Measurements from ENCODE around the gene DEPDC5. TPM values are rescaled to one million over a fixed set of nuclear protein-coding genes. Genes with fewer than 3 reads are reported as not detected.
A peak's percentile ranks its signal among the peaks of the same experiment; 100 is the strongest.

The DEPDC5 gene
- total RNA-seq, 1 donor from 2014 or later = 7.0 TPM

- DNase-seq (ENCODE audit: low read depth) = no peak
Measured at GRCh38 chr22:31846161-31847115, 92.6 kb downstream of the DEPDC5 start.

DNA sequence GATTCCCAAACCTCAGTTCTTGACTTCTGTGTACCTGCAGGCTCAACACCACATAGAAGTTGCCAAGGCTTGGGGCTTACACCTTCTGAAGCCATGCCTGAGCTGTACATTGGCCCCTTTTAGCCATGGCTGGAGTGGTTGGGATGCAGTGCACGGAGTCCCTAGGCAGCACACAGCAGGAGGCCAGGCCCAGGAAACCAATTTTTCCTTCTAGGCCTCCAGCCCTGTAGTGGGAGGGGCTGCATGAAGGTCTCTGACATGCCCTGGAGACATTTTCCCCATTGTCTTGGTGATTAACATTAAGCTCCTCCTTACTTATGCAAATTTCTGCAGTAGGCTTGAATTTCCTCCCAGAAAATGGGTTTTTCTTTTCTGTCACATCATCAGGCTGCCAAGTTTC lies 94.6 kb downstream of the DEPDC5 start:
- no peak for DNase-seq (ENCODE audit: low read depth)

GRCh38 chr22:31850135-31850534 lies 96.3 kb downstream of the DEPDC5 start:
- no peak for DNase-seq (ENCODE audit: low read depth)

GRCh38 chr22:31852691-31853421 lies 99.0 kb downstream of the DEPDC5 start:
- no peak for DNase-seq (ENCODE audit: low read depth)

DNA sequence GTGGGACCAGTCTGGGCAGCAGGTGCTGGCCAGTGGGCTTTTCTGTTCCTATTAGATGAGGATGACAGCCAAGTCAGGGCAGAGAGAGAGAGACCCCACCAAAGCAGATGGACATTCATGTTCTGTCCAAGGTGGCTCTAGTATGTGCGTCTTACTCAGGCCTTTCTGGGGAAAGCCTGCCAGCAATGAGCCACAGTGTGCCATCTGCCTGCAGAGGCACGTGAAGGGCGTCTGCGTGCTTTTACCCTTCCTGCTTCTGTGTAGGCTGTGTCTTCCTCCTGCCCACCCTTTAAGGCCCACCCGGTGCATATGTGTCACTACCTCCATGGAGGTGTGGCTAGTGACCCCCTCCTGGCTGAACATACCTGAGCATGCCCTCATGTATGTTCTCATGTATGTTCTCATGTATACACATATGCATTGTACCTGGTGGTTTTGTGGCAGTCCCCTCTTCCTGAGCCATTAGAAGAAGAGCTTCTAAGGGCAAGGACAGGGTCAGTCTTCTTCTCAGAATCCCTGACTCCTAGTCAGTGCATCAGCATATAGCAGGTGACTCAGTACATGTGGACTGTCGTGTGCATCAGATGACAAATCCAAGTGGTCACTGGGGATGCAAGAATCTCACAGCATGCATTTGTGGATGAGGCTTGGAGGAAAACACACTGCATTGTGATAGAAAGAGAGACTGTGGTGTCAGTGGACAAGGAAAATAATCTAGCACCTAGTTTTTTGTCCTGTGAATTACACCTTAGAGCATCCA lies 100.1 kb downstream of the DEPDC5 start:
- no peak for DNase-seq (ENCODE audit: low read depth)

DNA sequence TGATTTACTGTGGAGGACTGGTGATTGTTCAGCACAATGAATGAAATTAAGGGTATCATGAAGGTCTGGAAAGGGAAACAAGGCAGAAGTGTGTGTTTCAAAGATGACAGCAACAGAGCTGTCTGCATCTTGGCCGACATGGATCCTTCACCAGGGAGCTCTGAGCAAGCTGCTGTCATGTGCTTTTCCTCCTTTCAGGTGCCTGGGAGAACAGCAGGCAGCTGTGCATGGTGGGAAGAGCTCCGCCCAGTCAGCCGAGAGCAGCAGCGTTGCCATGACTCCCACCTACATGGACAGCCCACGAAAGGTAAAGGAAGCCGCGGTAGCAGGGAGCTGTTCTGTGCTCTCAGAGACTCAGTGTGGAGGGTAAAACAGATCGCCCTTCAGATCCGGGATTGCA lies 103.4 kb downstream of the DEPDC5 start:
- DNase-seq (ENCODE audit: low read depth) = no peak

DNA sequence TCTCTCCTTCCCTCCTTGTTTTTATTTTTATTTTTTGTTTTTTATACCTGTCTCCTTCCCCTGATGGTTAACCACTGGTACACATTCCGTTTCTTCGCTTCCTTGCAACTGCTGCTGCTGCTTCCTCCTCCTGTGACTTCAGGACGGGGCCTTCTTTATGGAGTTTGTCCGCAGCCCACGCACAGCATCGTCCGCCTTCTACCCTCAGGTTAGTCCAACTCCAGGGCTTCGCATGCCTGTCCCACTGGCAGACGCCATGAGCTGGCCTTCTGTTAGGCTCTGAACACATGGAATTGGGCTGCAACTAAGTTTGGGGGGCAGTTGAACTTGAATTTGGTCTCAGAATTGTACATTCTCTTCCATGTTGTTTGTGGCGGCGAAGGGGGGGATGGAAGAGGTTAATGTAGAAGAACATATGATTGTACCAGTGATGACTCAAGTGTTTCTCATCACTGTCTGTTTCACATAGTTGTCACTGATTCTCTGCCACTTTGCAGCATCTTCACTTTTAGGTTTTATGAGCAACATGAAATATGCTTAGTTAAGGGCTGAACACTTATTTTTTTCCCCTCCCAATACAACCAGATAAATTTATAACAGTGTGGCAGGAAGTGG lies 107.5 kb downstream of the DEPDC5 start:
- no peak for DNase-seq (ENCODE audit: low read depth)

GRCh38 chr22:31866918-31867317 lies 113.1 kb downstream of the DEPDC5 start:
- no peak for DNase-seq (ENCODE audit: low read depth)

- no peak for DNase-seq (ENCODE audit: low read depth)
Measured at GRCh38 chr22:31867386-31868153, 113.8 kb downstream of the DEPDC5 start.

GRCh38 chr22:31869739-31870138 lies 115.9 kb downstream of the DEPDC5 start:
- no peak for DNase-seq (ENCODE audit: low read depth)

DNA sequence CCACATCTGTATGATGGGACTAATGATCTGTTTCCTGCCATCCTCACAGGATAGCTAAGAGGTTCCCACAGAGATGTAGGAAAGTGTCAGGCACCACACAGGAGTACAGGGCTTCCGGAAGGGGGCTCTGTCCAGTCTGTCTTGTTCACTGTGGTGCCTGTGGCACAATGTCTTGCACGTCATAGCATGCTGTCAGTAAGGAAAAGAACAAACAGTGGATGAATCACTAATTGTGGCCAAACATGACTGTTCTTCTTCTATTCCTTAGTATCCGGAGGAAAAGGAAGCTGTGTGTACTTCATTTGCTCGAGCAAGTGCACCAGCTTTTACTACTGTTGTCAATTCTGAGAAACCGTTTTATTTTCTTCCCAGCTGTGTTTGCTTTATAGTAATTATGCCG lies 117.1 kb downstream of the DEPDC5 start:
- DNase-seq (ENCODE audit: low read depth) = peak; percentile 39

- no peak for DNase-seq (ENCODE audit: low read depth)
Measured at GRCh38 chr22:31871480-31871879, 117.7 kb downstream of the DEPDC5 start.

DNA sequence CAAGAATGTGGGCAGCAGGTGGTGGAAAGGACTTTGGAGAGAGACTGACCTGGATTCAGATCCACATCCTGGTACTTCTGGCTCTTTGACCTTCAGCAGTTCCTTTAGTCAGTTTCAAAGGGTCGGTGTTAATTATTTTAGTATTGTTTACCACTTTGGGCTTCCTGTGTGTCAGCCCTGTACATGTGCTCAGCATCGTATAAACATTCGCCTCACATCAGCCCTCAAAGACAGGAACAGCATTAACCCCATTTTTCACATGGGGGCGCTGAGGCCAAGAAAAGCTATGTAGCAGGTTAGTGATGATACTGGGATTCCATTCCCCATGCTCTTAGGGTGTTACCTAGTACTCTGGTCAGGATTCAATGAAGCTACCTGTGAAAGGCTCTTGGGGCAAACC lies 118.4 kb downstream of the DEPDC5 start:
- no peak for DNase-seq (ENCODE audit: low read depth)

DNA sequence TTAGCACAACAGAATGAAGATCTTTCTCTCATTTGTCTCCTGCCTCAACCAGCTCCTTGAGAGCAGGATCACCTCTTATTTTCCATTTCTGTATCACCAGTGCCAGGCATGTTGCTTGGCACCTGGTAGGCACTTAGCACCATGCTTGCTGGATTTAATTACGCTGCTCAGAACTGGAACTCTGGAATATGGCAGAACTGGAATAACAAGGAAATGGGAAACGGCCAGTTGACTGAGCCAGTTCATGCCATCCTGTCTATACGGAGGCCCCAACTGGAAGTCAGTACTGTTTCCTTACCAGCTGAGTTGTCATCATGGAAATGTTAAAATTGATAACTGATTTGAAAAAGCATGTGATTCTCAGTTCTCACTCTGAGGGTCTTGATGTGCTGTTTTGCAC lies 121.0 kb downstream of the DEPDC5 start:
- no peak for DNase-seq (ENCODE audit: low read depth)

DNA sequence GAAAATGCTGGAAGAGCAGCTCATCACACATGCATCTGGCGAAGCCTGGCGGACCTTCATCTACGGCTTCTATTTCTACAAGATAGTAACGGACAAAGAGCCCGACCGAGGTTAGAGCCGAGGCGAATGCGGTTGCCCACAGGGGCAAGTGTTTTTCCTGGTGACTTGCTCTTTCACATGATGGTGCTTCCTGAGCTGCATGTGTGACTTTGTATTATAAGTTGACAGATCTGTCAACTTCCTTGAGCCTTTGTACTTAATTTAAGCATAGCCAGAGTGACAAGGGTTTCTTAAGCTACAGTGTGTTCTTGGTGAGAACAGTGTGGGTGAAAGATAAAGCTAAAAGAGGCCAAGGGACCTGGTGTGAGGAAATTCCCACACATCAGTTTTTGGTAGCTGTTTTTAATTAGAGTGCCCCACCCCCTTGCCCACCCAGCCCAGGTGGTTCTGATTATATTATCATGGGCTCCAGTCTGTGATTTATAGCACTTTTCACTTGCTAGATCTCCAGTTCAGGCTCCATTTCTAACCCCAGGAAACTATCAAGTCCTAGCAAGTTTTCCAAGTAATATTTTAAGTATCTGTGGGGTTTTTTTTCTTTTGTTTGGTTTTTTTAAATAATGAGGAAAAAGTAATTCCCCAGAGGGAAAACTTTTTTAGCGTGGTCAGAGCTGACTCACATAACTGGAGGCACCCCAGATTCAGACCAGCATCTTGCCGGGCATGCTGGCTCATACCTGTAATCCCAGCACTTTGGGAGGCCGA lies 122.5 kb downstream of the DEPDC5 start:
- DNase-seq (ENCODE audit: low read depth) = peak; percentile 30

DNA sequence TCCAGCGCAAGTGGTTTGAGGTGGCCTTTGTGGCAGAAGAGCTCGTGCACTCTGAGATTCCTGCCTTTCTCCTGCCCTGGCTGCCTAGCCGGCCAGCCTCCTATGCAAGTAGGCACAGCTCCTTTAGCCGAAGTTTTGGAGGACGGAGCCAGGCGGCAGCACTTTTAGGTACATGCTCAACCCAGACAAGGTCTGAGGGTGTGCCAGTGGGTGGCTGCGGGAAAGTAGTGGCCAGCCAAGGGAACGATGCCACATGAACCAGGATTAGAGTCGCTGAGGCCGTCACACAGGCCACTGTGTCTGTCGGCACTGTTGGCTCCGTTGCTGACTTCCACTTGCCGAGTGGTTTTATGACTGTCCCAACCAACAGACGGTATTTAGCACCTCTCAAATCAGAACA lies 125.8 kb downstream of the DEPDC5 start:
- DNase-seq (ENCODE audit: low read depth) = no peak

DNA sequence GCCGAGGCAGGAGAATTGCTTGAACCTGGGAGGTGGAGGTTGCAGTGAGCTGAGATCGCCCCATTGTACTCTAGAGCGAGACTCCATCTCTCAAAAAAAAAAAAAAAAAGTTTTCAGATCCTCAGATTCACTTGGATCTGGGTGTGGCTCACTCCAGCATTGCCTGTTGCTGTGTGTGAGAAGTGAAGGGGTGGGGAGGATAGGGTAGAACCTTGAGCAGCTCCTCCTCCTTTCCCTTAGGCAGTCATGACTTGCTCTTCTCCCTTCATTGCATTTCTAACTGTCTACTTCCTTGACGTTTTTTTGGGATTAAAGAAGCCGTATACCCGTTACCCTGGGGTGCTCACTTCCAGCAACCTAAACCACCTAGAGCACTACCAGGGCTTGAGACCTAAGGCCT lies 127.4 kb downstream of the DEPDC5 start:
- DNase-seq (ENCODE audit: low read depth) = no peak

GRCh38 chr22:31881865-31882264 lies 128.0 kb downstream of the DEPDC5 start:
- no peak for DNase-seq (ENCODE audit: low read depth)

DNA sequence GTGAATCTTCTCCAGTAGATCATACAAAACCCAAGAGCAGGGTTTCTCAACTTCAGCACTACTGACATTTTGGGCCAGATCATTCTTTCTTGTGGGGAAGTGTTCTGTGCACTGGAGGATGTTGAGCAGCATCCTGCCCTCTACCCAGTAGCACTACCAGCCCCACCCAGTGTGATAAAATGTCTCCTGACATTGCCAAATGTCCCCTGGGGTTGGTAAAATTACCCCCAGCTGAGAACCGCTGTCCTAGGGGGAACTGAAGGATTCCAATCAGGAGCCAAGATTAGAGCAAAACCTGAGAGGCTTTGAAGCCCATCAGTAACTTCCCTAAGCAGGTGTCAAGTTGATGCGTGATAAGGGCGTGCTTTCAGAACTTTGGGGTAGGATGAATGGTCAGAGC lies 129.2 kb downstream of the DEPDC5 start:
- DNase-seq (ENCODE audit: low read depth) = no peak

DNA sequence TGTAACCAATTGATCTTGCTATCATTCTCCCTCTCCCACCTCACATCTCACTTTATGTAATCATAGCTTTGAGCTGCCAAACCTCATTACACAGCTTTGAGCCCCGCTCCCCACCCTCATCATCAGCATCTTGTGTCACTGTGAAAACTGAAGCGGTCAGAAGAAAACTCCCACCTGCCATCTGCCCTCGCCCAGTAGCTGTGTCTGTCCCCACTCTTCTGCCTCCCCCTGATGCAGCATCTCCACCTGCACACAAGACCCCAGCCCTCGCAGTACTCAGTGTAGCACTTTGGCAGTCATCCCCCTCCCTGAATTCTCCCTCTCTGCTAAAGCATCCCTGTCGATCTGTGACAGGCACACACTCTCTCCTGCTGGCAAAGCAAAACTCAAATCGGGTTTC lies 130.2 kb downstream of the DEPDC5 start:
- no peak for DNase-seq (ENCODE audit: low read depth)

Data from myocyte (in vitro differentiated cells).